Activated naive CD8-positive, alpha-beta T cell treated with anti-CD3 and anti-CD28 coated beads for 36 hours (primary cell): ENCODE data around the gene DPEP1. TPM values are rescaled to one million over a fixed set of nuclear protein-coding genes. Genes with fewer than 3 reads are reported as not detected.

Experiments
- DNase-seq: peaks from one replicate; pipeline ENCODE4 v3.0.0; 2021
- H3K27ac Mint-ChIP-seq: one replicate; pipeline ENCODE4 v1.8.0; 2022; ENCODE audit warnings: mild to moderate bottlenecking, moderate library complexity, mixed read lengths
- H3K27me3 Mint-ChIP-seq: one replicate; pipeline ENCODE4 v1.8.0; 2022; ENCODE audit warnings: mild to moderate bottlenecking, mixed read lengths
- H3K36me3 Mint-ChIP-seq: one replicate; pipeline ENCODE4 v1.8.0; 2021; ENCODE audit warnings: mild to moderate bottlenecking, mixed read lengths
- H3K4me1 Mint-ChIP-seq: one replicate; pipeline ENCODE4 v1.8.0; 2021; ENCODE audit warnings: mixed read lengths
- H3K4me3 Mint-ChIP-seq: one replicate; pipeline ENCODE4 v1.8.0; 2022; ENCODE audit warnings: mild to moderate bottlenecking, moderate library complexity, mixed read lengths
- H3K9me3 Mint-ChIP-seq: one replicate; pipeline ENCODE4 v1.8.0; 2022; ENCODE audit warnings: mixed read lengths
- total RNA-seq, 2 experiments: library from RNA; stranded (reverse); gene quantifications; one replicate each; pipeline ENCODE4 v1.2.3, GENCODE V29; 2021

The DPEP1 gene
- total RNA-seq, 2 experiments from 2014 or later = 0.16 TPM; not detected in 1

DNA sequence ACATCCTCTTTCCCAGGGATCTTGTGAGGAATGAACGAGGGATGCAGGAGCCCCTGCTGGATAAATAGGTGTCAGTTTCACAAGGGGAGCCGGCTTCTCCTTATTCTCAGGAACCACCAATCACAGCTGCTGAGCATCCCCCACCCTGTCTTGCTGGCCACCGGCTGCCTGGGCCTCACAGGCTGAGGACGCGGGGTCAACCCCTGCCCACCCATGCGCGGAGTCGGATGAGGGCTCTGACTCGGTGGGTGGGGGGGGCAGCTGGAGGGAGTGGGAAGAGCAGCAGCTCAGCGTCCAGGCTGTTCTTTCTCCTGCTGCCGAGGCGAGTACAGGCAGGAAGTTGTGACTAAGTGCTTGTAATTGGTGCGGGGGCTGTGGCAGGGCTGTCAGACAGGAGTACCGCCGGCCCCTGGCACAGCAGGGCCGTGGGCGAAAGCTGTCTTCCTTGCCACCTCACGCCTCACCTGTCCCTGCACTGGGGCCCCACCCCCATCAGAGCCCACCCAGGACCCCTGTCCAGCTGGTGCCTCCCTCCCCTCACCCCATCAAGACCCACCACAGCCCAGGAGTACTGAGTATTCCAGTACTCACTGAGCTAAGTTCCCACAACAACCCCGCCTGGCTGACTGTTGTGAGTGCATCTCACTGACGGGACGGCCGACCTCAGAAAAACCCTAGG lies 11.0 kb upstream of the DPEP1 start:
- H3K27ac Mint-ChIP-seq = no peak overlapping the region
- H3K4me3 Mint-ChIP-seq = no peak overlapping the region
- peak; percentile 72 for DNase-seq
- H3K4me1 Mint-ChIP-seq = peaks cover 8% of the 10 kb centered on the region
- H3K9me3 Mint-ChIP-seq = no peaks in the 10 kb centered on the region
- H3K36me3 Mint-ChIP-seq = no peaks in the 10 kb centered on the region
- H3K27me3 Mint-ChIP-seq = no peaks in the 10 kb centered on the region

DNA sequence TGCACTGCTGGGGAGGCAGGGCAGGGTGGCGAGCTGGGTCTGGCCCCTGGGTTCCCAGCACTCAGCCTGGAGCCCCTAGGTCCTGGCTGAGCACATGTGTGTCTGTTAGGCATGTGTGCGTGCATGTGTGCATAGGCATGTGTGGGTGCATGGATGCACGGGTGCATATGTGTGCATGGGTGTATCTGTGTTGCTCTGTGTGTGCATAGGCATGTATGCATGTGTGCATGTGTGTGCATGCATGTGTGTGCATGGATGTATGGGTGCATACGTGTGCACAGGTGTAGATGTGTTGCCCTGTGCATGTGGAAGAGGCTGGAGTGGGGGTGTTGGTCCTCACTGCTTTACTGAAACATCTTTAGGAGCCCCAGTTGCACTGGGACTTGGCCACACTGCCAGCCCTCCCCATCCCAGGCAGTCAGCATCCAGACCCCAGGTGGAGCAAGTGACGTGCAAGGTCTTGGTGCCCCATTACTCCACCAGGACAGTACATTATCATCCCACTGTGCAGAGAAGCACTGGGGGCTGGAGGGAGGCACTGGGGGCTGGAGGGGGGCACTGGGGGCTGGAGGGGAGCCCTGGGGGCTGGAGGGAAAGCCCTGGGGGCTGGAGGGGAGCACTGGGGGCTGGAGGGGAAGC lies 10.4 kb upstream of the DPEP1 start:
- DNase-seq = no peak
- no peaks in the 10 kb centered on the region for H3K27me3 Mint-ChIP-seq
- H3K4me3 Mint-ChIP-seq = no peak overlapping the region
- H3K36me3 Mint-ChIP-seq = no peaks in the 10 kb centered on the region
- H3K9me3 Mint-ChIP-seq = no peaks in the 10 kb centered on the region
- no peak overlapping the region for H3K27ac Mint-ChIP-seq
- peaks cover 8% of the 10 kb centered on the region for H3K4me1 Mint-ChIP-seq

- no peaks in the 10 kb centered on the region for H3K9me3 Mint-ChIP-seq
- H3K36me3 Mint-ChIP-seq = no peaks in the 10 kb centered on the region
- H3K4me3 Mint-ChIP-seq = no peak overlapping the region
- no peak for DNase-seq
- H3K27ac Mint-ChIP-seq = no peak overlapping the region
- peaks cover 8% of the 10 kb centered on the region for H3K4me1 Mint-ChIP-seq
- H3K27me3 Mint-ChIP-seq = no peaks in the 10 kb centered on the region
These were observed 8.7 kb upstream of the DPEP1 start for GRCh38 chr16:89604764-89605163.

- Mint-ChIP-seq H3K4me3 (no peak overlapping the region), H3K27ac (no peak overlapping the region), H3K9me3 (no peaks in the 10 kb centered on the region), H3K36me3 (no peaks in the 10 kb centered on the region), H3K27me3 (no peaks in the 10 kb centered on the region), H3K4me1 (peaks cover 8% of the 10 kb centered on the region)
- DNase-seq = no peak
These were observed 8.1 kb upstream of the DPEP1 start for GRCh38 chr16:89605186-89605970.

DNA sequence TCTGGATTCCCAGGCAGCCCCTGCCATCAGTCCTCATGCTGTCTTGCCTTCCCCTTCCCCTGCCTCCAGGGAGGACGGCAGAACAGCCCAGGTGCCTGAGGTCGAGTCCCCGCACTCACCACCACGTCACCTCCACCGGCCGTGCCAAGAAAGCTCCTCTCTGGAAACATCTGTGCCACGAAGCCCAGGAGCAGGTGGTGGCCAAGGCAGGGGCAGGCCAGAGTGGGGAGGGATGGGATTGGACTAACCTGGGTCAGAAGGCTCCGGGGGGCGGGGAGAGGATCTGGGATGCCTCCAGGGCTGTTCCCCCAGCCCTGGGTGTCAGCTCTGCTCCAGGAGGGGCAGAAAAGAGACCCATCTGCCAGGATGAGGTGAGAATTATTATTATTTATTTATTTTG lies 7.4 kb upstream of the DPEP1 start:
- Mint-ChIP-seq H3K36me3 (no peaks in the 10 kb centered on the region), H3K4me1 (peaks cover 8% of the 10 kb centered on the region), H3K27me3 (no peaks in the 10 kb centered on the region), H3K9me3 (no peaks in the 10 kb centered on the region), H3K4me3 (no peak overlapping the region), H3K27ac (no peak overlapping the region)
- DNase-seq = no peak

- Mint-ChIP-seq H3K4me1 (peaks cover 8% of the 10 kb centered on the region), H3K36me3 (no peaks in the 10 kb centered on the region), H3K27ac (no peak overlapping the region), H3K4me3 (no peak overlapping the region), H3K27me3 (no peaks in the 10 kb centered on the region), H3K9me3 (no peaks in the 10 kb centered on the region)
- no peak for DNase-seq
These were observed 6.0 kb upstream of the DPEP1 start for GRCh38 chr16:89607453-89607852.

GRCh38 chr16:89607937-89608740 lies 5.3 kb upstream of the DPEP1 start:
- no peaks in the 10 kb centered on the region for H3K27me3 Mint-ChIP-seq
- peaks cover under 1% of the 10 kb centered on the region for H3K4me1 Mint-ChIP-seq
- H3K9me3 Mint-ChIP-seq = no peaks in the 10 kb centered on the region
- no peaks in the 10 kb centered on the region for H3K36me3 Mint-ChIP-seq
- H3K4me3 Mint-ChIP-seq = no peak overlapping the region
- DNase-seq = no peak
- H3K27ac Mint-ChIP-seq = no peak overlapping the region

GRCh38 chr16:89610108-89610453 lies 3.4 kb upstream of the DPEP1 start:
- DNase-seq = no peak
- H3K9me3 Mint-ChIP-seq = no peaks in the 10 kb centered on the region
- no peak overlapping the region for H3K27ac Mint-ChIP-seq
- no peaks in the 10 kb centered on the region for H3K4me1 Mint-ChIP-seq
- H3K36me3 Mint-ChIP-seq = no peaks in the 10 kb centered on the region
- no peak overlapping the region for H3K4me3 Mint-ChIP-seq
- H3K27me3 Mint-ChIP-seq = no peaks in the 10 kb centered on the region

DNA sequence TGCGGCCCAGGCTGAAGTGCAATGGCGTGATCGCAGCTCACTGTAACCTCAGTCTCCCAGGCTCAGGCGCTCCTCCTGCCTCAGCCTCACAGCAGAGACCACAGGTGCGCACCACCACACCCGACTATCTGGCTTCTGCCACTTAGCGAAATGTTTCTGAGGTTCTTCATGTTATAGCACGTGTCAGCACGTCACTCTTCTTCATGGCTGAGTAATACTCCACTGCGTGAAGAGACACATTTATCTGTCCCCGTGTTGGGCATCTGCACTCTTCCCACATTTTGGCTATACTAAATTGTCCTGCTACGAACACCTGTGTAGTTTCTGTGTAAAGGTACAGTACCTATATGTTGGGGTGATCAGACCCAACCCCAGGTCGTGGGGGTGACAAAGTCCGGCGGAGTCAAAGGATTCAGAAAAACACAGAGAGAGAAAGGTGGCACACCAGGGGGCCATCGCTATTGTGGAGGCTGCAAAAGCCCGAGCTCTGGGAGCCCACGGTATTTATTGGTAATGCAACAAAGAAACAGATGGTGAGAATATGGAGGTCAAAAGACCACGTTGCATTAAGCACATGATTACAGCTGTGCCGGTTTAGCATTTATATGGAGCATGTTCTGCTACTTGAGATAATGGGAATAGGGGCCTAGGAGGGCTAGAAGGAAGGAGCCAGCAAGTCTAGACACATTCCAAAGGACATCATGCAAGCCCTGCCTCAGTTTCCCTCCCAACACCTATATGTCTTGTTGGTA lies 851 bp upstream of the DPEP1 start:
- Mint-ChIP-seq H3K4me3 (no peak overlapping the region), H3K27ac (no peak overlapping the region), H3K36me3 (no peaks in the 10 kb centered on the region), H3K27me3 (peaks cover 4% of the 10 kb centered on the region), H3K9me3 (peaks cover 3% of the 10 kb centered on the region), H3K4me1 (peaks cover 9% of the 10 kb centered on the region)
- no peak for DNase-seq

GRCh38 chr16:89613954-89614459 lies 565 bp downstream of the DPEP1 start:
- Mint-ChIP-seq H3K27ac (no peak overlapping the region), H3K4me3 (no peak overlapping the region), H3K4me1 (peaks cover 9% of the 10 kb centered on the region), H3K27me3 (peaks cover 4% of the 10 kb centered on the region), H3K36me3 (no peaks in the 10 kb centered on the region), H3K9me3 (peaks cover 3% of the 10 kb centered on the region)
- DNase-seq = no peak

GRCh38 chr16:89615176-89615575 lies 1.7 kb downstream of the DPEP1 start:
- DNase-seq = no peak
- peaks cover 3% of the 10 kb centered on the region for H3K9me3 Mint-ChIP-seq
- no peak overlapping the region for H3K27ac Mint-ChIP-seq
- peaks cover 9% of the 10 kb centered on the region for H3K4me1 Mint-ChIP-seq
- H3K27me3 Mint-ChIP-seq = peaks cover 4% of the 10 kb centered on the region
- no peak overlapping the region for H3K4me3 Mint-ChIP-seq
- H3K36me3 Mint-ChIP-seq = no peaks in the 10 kb centered on the region

DNA sequence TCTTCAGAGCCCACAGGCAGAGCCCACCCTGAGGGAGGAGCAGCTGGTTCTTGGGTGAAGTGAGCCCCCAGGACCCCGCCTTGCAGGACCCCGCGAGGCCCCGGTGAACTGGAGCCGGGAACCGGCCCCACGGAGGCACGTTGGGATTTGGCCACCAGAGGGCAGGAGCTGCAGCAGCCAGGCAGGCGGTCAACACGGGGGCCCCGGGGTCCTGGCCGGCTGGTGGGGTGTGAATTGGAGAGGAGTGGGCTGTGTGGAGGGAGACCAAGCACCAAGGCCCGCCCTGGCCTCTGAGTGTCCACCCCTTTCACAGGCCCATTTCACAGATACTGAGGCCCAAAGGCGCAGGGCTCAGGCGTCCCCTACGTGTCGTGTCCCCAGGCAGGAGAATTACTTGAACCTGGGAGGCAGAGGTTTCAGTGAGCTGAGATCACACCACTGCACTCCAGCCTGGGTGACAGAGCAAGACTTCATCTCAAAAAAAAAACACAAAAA lies 2.2 kb downstream of the DPEP1 start:
- no peak overlapping the region for H3K4me3 Mint-ChIP-seq

DNA sequence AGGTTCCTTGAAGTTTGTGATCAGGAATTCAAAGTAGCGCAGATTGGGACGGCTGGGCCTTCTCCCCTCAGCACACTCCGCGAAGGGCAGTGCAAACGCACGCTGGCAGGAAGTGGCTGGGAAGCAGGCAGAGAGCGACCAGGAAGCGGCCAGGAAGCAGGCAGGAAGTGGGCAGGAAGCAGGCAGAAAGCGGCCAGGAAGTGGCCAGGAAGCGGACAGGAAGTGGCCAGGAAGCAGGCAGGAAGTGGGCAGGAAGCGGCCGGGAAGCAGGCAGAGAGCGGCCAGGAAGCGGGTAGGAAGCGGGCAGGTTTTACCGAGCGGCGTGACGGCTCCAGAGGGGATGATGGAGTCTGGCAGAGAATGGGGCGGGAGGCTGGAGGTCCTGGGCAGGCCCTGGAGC lies 3.2 kb downstream of the DPEP1 start:
- no peak for DNase-seq
- H3K4me1 Mint-ChIP-seq = peaks cover 9% of the 10 kb centered on the region
- peaks cover 6% of the 10 kb centered on the region for H3K27me3 Mint-ChIP-seq
- no peaks in the 10 kb centered on the region for H3K36me3 Mint-ChIP-seq
- peak overlapping the region; percentile 57 for H3K27ac Mint-ChIP-seq
- peaks cover 3% of the 10 kb centered on the region for H3K9me3 Mint-ChIP-seq
- H3K4me3 Mint-ChIP-seq = peak overlapping the region; percentile 42

More for the DNA sequence above, 2.2 kb downstream of the DPEP1 start:
- Mint-ChIP-seq H3K36me3 (no peaks in the 10 kb centered on the region), H3K27me3 (peaks cover 4% of the 10 kb centered on the region), H3K27ac (no peak overlapping the region), H3K4me1 (peaks cover 9% of the 10 kb centered on the region), H3K9me3 (peaks cover 3% of the 10 kb centered on the region)
- peak; percentile 34 for DNase-seq

DNA sequence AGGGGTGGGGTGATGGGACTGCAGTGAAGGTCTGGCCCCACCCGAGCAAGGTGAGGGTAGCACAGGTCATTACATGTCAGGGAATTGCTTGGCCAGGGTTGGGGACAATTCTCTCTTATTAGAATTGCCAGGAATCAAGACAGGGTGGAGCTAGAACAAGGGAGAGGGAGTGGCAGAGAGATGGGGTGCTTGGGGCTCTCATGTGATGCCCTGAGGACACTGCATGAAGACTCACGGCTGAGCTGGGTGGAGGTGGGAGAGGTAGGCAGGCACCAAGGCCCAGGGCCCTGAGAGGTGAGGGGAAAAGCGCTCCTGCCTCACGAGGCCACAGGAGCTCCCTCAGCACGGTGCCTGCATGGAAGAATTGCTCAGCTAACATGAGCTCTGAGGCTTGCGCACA lies 3.6 kb downstream of the DPEP1 start:
- peak overlapping the region; percentile 42 for H3K4me3 Mint-ChIP-seq
- H3K27ac Mint-ChIP-seq = peak overlapping the region; percentile 57
- peaks cover 3% of the 10 kb centered on the region for H3K9me3 Mint-ChIP-seq
- no peak for DNase-seq
- H3K27me3 Mint-ChIP-seq = peaks cover 11% of the 10 kb centered on the region
- no peaks in the 10 kb centered on the region for H3K36me3 Mint-ChIP-seq
- H3K4me1 Mint-ChIP-seq = peaks cover 9% of the 10 kb centered on the region
